Islet of Langerhans (tissue), 1 donor: ENCODE results near the gene HSPG2.
"Not testable (repeated sequence)": the region's sequence is repeated elsewhere in the genome, so short reads cannot be mapped to it uniquely, and the experiment has no call there.

Experiments
- FAIRE-seq: peaks from one replicate; lab custom pipeline; 2011; peaks lifted over from hg19 to GRCh38; lab: Jason Lieb, UNC

Gene HSPG2

DNA sequence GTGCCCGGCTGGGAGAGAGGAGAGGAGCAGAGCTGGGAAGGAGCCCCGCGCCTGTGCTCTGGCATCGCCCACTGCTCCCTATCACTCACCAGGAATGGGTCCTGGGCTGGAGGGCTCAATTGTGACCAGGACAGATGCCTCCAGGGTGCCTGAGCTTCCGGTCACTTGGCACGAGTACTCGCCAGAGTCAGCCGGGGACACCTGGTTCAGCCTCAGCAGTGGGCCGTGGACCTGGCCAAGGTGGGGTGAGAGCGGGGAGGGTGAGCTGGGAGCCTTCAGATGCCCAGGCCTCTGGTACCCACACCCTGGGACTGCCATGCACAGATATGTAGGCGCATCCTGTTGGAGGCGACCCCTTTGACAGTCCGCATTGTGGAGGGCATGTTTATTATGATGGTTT lies 93.9 kb downstream of the HSPG2 start:
- FAIRE-seq: no peak

DNA sequence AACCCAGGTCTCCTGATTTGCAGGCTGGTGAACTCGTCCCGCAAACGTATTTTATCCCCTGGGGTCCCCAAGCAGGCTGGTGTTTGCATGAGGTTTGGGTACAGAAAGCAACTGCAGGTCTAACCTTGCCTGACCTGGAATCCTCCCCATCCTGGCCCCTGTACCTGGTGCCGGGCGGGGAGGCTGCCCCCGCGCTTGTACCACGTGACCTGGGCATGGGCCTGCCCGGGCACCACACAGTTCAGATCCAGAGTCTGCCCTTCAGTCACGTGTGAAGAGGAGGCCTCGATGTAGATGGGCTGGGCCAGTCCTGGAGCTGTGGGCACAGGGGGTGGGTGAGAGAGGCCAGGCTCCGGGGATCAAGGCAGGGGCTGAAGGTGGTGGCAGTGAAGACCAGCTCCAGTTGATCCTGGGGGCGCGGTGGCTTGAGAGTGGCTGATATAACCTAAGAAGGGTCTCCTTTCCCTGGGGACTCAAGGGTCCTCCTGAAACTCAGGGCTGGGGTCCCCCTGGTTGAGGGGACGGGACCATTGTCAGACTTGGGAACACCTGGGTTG lies 94.4 kb downstream of the HSPG2 start:
- no peak for FAIRE-seq

DNA sequence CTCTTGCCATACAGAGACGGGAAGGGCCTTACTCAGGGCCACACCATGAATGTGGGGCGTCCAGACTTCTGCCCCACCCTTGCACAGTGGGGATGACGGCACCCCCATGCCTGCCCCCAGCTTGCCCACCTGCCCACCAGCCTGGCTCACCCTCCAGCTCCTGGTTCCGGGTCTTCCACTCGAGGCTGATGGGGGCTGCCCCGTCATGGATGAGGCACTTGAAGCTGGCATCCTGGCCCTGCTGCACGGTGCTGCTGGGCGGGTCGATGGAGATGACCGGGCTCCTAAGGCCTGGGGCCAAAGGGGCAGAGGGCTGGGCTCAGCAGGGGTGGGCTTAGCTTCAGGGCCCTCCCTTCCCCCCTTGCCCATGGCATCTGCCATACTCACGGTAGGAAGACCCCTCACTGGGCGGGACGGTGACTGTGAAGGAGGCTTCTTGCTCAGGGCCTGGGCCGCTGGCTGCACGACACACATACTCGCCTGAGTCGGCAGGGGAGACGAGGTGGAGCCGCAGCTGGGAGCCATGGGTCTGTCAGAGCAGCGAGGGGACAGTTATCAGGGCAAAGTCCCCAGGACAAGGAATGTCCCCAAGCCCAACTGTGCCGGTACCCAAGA lies 95.2 kb downstream of the HSPG2 start:
- FAIRE-seq: no peak

DNA sequence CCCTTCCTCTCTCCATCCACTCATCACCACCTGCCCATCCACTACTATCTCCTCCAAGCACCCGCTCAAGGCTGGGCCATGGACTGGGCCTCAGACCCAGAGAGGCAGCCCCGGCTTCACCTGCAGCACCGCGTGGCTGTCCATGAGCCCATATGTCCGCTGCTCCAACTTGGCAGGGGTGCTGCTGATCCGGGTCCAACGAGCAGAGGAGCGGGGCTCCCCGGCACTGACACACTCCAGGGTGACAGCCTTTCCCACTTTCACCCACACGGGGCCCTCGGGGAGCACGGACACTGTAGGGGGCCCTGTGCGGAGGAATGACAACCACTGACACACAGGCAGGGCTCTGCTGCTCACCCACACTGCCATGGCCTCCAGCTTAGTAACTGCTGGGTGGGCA lies 96.1 kb downstream of the HSPG2 start:
- no peak for FAIRE-seq

DNA sequence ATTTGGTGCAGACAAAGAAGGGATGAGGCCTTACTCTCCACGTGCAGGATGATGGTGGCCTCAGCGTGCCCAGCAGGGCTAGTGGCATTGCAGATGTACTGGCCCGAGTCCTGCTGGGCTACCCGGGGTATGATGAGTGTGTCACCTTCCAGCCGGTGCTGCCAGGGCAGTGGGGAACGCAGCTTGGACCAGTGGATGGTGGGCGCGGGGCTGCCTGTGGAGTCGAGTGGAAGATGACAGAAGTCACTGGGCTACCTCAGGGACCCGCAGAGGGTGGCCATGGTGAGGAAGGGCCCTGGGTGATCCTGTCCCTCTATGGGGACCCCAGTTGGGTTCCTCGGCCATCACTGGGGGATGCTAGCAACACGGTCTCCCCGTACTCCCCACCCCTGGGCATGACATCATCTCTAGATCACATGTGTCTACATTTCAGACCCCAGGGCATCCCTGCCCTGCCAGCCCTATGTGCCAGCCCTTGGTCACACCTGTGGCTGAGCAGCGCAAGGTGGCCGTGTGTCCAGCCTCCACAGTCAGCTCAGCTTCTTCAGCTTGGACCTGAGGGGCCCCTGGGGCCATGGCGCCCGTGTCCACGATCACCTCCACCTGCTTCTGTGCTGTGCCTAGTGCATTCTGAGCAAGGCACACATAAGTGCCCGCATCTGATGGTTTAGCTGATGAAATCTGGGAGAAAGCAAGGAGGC lies 97.6 kb downstream of the HSPG2 start:
- no peak for FAIRE-seq

DNA sequence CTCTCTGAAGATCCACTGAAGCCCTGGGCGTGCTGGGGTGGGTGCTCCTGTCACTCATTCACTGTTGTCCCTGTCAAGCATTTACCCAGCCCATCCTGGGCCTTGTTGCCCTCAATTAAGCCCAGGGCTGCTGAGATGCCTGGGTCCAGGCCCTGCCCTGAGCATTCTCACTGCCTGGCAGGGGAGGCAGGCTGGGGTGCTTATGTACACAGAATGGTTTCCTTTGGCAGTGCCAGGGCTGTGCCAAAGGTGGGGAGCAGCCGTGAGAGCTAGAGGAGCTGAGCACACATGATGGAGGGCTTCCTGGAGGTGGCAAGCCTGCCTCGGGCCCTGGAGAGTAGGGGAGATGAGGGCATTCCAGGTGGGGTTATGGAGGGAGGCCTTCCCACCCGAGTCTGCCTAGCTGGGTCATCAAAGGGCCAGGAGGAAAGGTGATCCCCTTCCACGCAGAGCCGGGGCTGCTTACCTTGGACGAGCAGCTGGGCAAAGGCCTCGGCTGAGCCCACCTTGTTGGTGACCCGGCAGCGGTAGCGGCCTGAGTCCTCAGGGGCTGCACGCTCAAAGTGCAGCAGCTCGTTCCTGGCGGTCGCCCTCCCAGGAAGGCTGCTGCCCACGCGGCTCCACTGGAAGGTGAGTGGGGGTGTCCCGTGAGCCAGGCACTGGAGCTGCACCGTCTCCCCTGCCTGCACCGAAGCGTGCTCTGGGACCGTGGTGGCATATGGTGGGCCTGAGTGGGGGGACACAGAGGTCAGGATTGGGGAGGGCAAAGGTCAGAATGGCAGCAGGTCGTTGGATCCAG lies 98.6 kb downstream of the HSPG2 start:
- no peak for FAIRE-seq

DNA sequence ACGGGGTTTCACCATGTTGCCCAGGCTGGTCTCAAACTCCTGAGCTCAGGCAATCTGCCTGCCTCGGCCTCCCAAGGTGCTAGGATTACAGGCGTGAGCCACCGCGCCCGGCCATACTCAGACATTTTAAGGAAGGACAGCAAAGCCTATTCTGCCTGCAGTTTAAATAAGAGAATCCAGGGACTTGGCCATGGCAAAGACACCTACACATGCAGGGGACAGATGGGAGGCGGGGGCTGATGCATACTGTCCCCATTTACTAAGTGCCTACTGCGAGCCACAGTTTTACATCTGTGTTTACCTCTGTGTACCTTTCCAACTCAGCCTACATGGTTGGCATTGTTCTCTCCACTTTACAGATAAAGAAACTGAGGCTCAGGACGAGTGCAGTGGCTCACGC lies 99.6 kb downstream of the HSPG2 start:
- FAIRE-seq: no peak

DNA sequence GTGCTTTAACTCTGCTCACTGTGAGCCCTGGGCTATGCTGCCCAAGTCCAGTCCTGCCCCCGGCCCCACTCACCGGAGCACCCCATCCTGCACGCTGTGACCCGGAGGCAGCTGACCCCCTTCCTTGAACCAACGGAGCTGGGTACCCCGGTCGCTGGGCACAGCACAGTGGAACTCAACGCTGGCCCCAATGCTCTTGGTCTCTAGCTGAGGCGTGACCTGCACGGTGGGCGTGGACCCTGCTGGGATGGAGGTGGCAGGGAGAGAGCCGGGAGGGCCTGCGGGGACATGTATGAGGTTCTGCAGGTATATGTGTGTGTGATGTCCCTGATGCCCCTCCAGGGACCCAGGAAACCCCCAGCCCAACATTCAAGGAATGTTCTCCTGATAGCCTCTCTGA lies 100.4 kb downstream of the HSPG2 start:
- no peak for FAIRE-seq

DNA sequence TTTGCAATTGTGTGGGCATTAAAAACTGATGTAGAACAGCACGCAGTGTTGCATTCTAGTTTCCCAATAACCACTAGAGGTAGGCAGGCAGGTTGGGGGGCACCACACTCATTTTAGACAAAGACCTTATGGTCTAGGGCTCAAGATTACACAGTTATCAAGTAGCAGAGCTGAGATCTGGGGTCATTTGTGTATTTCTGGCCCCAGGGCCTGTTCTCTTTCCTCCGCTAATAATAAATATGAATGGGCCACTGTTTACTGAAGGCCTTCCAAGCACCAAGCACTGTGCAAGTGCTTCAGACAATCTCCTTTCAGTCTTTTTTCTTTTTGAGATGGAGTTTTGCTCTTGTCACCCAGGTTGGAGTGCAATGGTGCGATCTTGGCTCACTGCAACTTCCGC lies 101.1 kb downstream of the HSPG2 start:
- no peak for FAIRE-seq

DNA sequence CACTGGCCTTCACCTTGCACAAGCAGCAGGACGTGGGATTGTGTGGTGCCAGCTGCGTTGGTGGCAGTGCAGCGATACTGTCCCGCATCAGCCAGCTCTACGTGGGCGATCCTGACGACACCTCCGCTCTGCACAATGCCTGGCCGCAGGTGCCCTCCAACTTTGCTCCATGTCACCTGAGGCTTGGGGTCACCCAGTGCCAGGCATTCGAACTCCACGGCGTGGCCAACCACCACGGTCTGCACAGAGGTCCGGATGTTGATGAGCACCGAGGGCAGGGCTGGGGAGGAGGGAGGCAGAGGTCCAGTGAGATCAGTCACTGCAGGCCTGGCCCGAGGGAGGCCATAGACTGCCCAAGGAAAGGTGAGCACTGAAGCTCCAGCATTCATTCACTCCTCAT lies 102.4 kb downstream of the HSPG2 start:
- FAIRE-seq: no peak

DNA sequence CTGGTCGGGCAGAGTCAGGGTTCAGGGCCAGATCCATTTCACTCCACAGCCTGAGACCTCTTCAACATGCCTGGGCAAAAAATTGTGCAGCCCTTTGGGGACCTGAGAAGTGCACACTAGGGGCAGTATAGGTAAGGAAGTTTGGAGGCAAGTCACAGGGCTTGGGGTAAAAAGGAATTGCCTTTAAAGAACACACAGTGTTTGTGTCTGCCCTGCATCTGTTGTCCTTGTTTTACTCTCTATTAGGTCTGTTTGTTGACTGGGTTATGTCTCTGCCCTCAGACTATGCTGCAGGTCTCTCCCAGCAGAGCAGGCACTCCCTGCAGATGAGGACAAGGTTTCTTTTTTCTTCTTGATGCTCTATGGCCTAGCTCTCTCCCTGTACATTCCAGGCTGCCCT lies 103.0 kb downstream of the HSPG2 start:
- FAIRE-seq: no peak

DNA sequence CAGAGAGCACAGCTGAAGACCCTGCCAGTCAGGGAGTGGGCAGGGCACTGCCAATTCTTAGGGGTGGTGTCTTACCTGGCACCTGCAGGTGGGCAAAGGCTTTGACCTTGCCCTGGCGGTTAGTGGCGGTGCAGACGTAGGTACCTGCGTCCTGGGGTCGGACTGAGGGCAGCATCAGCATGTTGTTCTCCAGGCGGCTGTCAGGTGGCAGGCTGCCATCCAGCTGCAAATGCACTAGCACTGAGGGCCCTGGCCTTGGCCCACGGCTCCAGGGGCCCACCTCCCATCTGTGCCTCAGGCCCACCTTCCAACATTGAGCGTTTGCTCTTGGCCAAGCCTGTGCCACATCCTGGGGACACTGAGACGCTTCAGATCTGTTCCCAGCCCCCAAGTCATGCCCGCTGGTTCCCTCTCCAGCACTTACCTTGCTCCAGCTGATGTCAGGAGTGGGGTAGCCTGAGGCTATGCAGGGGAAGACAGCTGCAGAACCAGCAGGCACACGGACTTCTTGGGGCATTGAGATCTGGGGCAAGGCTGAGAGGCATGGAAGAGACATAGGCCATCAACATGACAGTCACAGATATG lies 103.6 kb downstream of the HSPG2 start:
- FAIRE-seq: no peak

DNA sequence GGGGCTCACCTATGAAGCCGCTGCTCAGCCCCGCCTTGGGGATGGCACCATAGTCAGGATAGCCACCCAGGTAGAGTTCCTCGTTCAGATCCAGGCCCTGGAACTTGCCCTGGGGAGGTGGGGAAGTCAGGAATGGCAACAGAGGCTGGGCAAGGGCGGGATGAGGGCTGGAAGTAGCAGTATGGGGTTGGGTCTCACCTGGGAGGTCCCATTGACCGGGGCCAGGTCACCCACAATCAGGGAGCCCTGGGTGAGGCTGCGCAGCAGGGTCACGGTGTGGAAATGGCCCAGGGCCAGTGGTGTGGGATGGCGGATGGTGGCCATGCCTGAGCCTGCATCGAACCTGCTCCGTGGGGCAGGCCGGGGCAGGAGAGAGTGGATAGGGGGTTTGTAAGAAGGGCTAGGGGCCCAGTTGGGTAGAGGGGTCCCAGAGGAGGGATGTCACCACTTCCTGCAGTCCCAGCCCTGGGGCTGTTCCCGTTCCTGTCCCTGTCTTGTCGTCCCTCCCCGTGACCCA lies 105.6 kb downstream of the HSPG2 start:
- FAIRE-seq: no peak

DNA sequence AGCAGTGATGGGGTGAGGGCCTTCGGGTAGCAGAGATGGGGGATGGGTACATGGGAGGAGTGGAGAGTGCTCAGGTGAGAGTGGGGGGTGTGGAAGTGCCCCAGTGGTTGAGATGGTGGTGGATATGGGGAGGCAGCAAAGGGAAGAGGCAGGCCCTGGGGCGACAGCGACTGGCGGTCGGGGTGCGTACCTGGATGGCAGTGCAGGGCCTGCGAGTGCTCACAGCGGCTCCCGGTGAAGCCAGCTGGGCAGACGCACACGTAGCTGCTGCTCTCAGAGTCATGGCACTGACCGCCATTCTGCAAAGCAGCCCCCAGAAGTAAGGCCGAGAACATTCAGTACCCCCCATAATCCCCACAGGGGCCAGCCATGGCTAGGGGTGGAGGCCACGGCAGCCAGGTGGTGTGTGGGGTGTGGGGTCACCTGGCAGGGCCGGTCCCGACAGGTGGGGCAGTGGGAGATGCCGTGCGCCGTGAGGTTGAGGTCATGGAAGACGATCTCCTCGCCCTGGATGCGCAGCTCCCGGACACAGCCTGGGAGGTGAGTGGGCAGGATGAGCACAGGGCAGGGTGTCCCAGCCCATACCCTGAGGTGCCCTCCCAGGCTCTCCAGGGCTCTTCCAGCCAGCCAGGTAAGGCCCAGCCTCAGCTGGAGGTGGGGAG lies 106.2 kb downstream of the HSPG2 start:
- no peak for FAIRE-seq

DNA sequence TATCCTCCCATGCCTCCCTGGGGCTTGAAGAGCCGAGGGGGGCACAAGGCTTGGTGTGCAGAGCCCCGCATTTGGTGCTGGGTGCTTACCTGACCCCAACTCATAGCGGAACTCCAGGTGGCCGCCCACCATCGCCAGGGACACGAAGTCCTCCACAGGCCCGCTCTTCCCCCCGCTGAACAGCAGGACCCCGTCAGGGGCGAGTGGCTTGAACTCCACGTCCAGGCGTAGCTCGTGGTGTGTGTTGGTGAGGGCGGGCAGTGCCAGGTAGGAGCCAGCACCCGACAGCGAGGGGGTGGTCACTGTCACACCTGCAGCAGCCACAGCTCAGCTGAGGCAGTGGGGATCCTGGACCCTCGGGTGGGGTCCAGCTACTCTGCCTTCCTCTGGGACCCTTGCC lies 107.8 kb downstream of the HSPG2 start:
- no peak for FAIRE-seq

DNA sequence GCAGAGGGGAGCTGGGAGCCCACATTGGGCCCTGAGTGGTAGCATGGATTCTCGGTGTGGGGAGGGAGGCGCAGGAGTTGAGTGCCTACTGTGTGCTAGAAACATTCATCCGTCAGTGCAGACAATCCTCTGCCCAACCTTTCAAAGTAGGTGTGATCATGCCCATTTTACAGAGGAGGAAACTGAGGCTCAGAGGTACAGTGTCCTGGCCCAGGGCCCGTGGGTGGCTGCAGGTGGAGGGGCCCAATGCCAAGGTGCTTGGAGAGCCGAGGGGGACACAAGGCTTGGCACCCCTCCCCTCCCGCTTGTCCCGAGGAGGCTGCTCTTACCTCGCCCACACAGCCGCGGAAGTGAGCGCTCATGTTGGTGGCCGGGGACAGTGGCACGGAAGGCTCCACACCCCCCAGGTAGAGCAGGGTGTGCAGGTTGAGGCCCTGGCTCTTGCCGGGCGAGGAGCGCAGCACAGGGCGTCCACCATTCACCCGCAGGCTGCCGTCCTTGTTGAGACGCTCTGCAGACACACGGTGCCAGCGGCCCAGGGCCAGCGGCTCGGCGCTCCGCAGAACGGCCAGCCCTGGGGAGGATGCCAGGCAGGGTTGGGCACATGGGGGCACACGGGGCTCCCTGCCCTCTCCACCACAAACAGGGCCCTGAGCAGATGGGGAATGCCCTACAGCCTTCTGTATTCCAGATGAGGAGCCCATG lies 108.5 kb downstream of the HSPG2 start:
- FAIRE-seq: no peak

DNA sequence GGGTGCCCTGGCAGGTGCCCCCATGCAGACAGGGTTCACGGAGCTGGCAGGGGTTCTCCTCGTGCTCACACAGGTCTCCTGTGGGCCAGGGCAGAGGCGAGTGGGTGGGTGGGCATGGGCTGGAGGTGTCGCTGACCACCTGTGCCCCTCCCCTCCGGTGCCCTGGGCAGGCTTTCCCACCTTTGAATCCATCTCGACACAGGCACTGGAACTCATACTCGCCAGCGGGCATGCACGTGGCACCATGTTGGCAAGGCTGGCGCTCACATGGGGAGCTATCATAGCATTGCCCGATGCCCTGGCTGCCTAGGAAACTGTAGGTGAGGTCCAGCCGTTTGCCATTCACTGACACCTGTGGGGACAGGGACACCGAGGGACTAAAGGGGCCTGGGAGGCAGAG lies 109.0 kb downstream of the HSPG2 start:
- FAIRE-seq: no peak

DNA sequence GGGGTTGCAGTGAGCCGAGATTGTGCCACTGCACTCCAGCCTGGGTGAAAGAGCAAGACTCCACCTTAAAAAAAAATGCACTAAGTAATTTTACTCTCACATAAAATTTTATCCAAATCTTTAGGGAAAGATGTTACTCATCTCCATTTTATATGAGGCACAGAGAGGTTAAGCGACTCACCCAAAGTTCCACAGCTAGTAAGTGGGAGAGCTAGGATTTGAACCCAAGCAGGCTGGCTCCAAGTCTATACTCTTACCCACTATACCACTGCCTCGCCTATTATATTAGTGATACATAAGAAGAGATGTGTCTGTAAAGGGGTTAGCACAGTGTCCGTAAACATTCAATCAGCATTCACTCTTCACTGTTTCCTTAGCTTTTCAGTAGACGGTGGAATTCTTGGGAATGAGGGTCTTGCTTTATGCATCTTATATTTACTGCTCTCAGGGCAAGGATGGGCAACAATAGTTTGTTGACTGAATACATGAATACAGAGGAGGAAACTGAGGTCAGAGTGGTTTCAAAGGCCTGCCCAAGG lies 109.9 kb downstream of the HSPG2 start:
- FAIRE-seq: no peak

DNA sequence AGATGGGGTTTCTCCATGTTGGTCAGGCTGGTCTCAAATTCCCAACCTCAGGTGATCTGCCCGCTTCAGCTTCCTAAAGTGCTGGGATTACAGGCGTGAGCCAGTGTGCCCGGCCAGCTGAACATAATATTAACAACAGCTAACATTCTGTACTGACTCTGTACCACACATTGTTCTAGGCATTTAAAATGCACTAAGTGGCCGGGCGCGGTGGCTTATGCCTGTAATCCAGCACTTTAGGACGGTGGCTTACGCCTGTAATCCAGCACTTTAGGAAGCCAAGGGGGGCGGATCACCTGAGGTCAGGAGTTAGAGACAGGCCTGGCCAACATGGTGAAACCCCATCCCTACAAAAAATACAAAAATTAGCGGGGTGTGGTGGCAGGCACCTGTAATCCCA lies 110.4 kb downstream of the HSPG2 start:
- not testable (repeated sequence) for FAIRE-seq

DNA sequence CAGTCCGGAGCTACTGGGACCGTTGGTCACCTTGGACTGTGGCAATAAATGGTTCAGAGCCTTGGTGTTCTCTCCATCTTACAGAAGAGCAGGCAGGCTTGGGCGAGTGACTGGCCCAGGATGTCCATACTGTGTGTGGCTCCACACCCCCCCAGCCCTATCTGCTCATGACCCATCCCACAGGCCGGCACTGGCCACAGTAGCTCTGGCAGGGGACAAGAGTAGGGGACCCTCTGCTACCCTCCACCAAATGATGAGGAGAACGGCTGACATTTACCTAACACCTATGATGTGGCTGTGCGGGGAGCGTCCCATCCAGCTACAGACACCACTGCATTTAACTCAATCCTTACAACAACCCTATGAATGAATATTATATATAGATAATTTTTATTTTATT lies 111.7 kb downstream of the HSPG2 start:
- FAIRE-seq: no peak

DNA sequence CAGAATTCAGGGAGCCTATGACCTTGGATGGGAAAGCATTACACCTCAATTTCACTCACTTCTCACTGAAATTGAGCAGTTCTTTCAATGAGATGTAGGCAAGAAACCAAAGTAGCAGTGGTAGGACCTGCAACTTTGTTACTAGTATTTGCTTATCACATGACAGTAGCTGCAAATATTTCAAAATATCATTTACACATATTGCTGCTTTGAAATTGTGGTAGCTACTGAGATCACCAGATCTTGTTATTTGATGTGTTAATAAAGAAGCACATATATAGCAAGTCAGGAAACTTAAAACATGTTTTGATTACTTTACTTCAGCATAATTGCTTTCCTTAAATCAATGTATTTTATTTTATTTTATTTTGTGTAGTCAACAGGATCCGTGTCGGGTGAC lies 112.2 kb downstream of the HSPG2 start:
- FAIRE-seq: no peak
